ENCODE measurements around the gene GDPD1. TPM values are rescaled to one million over a fixed set of nuclear protein-coding genes. Genes with fewer than 3 reads are reported as not detected.

Gene GDPD1
- 13.6 and 17.8 TPM in 2 replicates for total RNA-seq (ENCODE audit: low replicate concordance)

DNA sequence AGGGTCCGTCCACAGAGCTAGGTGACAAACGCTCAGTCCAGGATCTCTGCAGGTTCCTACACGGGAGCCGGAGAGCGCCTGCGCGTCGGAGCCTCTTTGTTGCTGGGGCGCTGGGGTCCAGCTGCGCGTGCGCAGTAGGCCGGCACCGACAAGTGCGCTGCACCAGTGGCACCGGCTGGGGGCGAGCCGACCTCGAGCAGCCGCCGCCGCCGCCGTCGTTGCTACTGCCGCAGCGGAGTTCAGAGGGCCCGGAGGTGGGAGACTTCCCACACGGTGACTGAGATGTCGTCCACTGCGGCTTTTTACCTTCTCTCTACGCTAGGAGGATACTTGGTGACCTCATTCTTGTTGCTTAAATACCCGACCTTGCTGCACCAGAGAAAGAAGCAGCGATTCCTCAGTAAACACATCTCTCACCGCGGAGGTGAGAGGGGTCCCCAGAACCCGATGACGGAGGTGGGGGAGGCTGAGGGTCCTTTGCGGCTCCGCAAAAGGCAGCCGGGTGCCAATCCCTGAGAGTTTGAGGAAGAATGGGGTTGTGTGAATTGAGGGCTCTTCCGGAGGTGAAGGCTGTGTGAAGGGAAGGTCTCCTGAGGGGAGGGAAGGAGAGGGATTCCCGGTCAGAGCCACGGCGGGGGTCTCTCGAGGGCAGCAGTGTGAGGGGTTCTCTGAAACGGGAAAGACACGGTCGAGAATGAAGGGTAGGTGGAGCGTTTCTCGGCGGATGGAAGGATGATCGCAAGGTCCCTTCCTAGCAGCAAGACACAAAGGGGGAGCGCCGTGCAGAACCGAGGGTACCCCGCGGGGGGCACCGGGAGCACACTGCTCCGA is at the start of gene GDPD1:
Gene GDPD1, plus strand, starts transcription at position 184 of the 831 bp plus-strand sequence. Its CDS starts 99 bp downstream, at position 283.
- Mint-ChIP-seq H3K27me3 (ENCODE audit: insufficient read depth, low read depth) (peaks cover 2% of the 10 kb centered on the region), H3K4me3 (peak within 1 kb of the TSS; percentile 95), H3K27ac (peak within 1 kb of the TSS; percentile 96), H3K36me3 (peaks cover 7% of the 10 kb centered on the region), H3K4me1 (peaks cover 10% of the 10 kb centered on the region), H3K9me3 (no peaks in the 10 kb centered on the region)
- DNase-seq (ENCODE audit: low spot score) = peak; percentile 99
- no peaks in the 10 kb centered on the region for H4K20me1 ChIP-seq (ENCODE audit: low read depth)
- H3F3A ChIP-seq (ENCODE audit: low read depth) = peaks cover 21% of the 10 kb centered on the region
- H3K4me3 ChIP-seq = peak within 1 kb of the TSS; percentile 74
- H3K27me3 ChIP-seq = no peaks in the 10 kb centered on the region
- peak within 1 kb of the TSS; percentile 77 for H3K4me2 ChIP-seq
- peak within 1 kb of the TSS; percentile 59 for H3K9ac ChIP-seq
- peaks cover 12% of the 10 kb centered on the region for H3K4me1 ChIP-seq
- peak within 1 kb of the TSS; percentile 70 for H3K27ac ChIP-seq
- H2AFZ ChIP-seq (replicated peaks) = peak within 1 kb of the TSS; percentile 87
- H3K9me3 ChIP-seq (ENCODE audit: low read depth) = no peaks in the 10 kb centered on the region
- TF ChIP-seq EZH2phosphoT487 (IDR thresholded peaks at IDR 0.05) = no peak
- TF ChIP-seq, protein P1, sequence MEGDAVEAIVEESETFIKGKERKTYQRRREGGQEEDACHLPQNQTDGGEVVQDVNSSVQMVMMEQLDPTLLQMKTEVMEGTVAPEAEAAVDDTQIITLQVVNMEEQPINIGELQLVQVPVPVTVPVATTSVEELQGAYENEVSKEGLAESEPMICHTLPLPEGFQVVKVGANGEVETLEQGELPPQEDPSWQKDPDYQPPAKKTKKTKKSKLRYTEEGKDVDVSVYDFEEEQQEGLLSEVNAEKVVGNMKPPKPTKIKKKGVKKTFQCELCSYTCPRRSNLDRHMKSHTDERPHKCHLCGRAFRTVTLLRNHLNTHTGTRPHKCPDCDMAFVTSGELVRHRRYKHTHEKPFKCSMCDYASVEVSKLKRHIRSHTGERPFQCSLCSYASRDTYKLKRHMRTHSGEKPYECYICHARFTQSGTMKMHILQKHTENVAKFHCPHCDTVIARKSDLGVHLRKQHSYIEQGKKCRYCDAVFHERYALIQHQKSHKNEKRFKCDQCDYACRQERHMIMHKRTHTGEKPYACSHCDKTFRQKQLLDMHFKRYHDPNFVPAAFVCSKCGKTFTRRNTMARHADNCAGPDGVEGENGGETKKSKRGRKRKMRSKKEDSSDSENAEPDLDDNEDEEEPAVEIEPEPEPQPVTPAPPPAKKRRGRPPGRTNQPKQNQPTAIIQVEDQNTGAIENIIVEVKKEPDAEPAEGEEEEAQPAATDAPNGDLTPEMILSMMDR (IDR thresholded peaks at IDR 0.05) = peak; percentile 68
- TF ChIP-seq EZH2 (IDR thresholded peaks at IDR 0.05) = peak; percentile 36
- H3K36me3 ChIP-seq = no peaks in the 10 kb centered on the region
- peaks cover 18% of the 10 kb centered on the region for H3K79me2 ChIP-seq (ENCODE audit: low read depth)

- Histone ChIP-seq H3K36me3 (peaks cover 11% of the 10 kb centered on the region), H3K9ac (no peak overlapping the region), H3K4me1 (no peaks in the 10 kb centered on the region), H3K27me3 (no peaks in the 10 kb centered on the region), H2AFZ (replicated peaks) (no peak overlapping the region), H3K79me2 (ENCODE audit: low read depth) (peaks cover 52% of the 10 kb centered on the region), H3K4me2 (no peak overlapping the region), H3K27ac (no peak overlapping the region), H4K20me1 (ENCODE audit: low read depth) (no peaks in the 10 kb centered on the region), H3F3A (ENCODE audit: low read depth) (no peaks in the 10 kb centered on the region), H3K4me3 (no peak overlapping the region), H3K9me3 (ENCODE audit: low read depth) (no peaks in the 10 kb centered on the region)
- H3K4me1 Mint-ChIP-seq = no peaks in the 10 kb centered on the region
- no peak overlapping the region for H3K4me3 Mint-ChIP-seq
- TF ChIP-seq, protein P1 (IDR thresholded peaks at IDR 0.05) = no peak
- TF ChIP-seq EZH2 (IDR thresholded peaks at IDR 0.05) = no peak
- no peaks in the 10 kb centered on the region for H3K9me3 Mint-ChIP-seq
- peaks cover 2% of the 10 kb centered on the region for H3K27me3 Mint-ChIP-seq (ENCODE audit: insufficient read depth, low read depth)
- peaks cover 36% of the 10 kb centered on the region for H3K36me3 Mint-ChIP-seq
- H3K27ac Mint-ChIP-seq = no peak overlapping the region
- no peak for DNase-seq (ENCODE audit: low spot score)
These were observed 47.8 kb upstream of the GDPD1 start for GRCh38 chr17:59172436-59173004.

DNA sequence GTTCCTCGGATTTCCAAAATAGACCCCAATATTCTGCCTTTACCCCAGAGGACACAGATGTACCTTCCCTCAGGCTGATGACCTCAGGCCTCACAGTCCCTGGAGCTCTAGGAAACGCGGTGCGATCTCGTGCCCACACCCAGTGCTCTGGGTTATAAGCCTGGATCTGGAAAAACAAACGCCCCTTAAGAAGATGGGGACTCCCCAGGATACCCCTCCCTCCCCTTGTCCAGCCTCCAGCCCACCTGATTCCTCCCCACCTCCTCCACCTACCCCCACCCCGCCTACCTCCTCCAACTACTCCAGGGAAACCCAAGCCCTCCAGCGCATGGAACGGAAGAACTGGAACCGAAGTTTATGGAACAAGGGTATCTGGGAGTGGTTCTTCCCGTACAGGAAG is 45.6 kb upstream of the GDPD1 start:
- Histone ChIP-seq H3K9ac (no peak overlapping the region), H3K4me2 (no peak overlapping the region), H2AFZ (replicated peaks) (no peak overlapping the region), H3K27ac (no peak overlapping the region), H3K4me3 (no peak overlapping the region), H3K9me3 (ENCODE audit: low read depth) (no peaks in the 10 kb centered on the region), H3F3A (ENCODE audit: low read depth) (no peaks in the 10 kb centered on the region), H3K4me1 (no peaks in the 10 kb centered on the region), H3K36me3 (peaks cover 11% of the 10 kb centered on the region), H3K27me3 (no peaks in the 10 kb centered on the region), H4K20me1 (ENCODE audit: low read depth) (no peaks in the 10 kb centered on the region), H3K79me2 (ENCODE audit: low read depth) (peaks cover 30% of the 10 kb centered on the region)
- H3K27ac Mint-ChIP-seq = no peak overlapping the region
- H3K4me3 Mint-ChIP-seq = no peak overlapping the region
- no peaks in the 10 kb centered on the region for H3K9me3 Mint-ChIP-seq
- no peaks in the 10 kb centered on the region for H3K4me1 Mint-ChIP-seq
- TF ChIP-seq, protein P1 (IDR thresholded peaks at IDR 0.05) = no peak
- TF ChIP-seq EZH2phosphoT487 (IDR thresholded peaks at IDR 0.05) (no peak), EZH2 (IDR thresholded peaks at IDR 0.05) (no peak)
- peaks cover 32% of the 10 kb centered on the region for H3K36me3 Mint-ChIP-seq
- DNase-seq (ENCODE audit: low spot score) = no peak
- peaks cover 2% of the 10 kb centered on the region for H3K27me3 Mint-ChIP-seq (ENCODE audit: insufficient read depth, low read depth)
